Putamen (tissue), 1 donor: Measurements from ENCODE around the gene PRSS33.

Source experiments
- DNase-seq: peaks from one replicate; pipeline ENCODE4 v3.0.0-alpha.2; 2016; ENCODE audit warnings: low spot score

PRSS33 gene

GRCh38 chr16:2739625-2740430, 47.5 kb downstream of the PRSS33 start:
- no peak for DNase-seq

DNA sequence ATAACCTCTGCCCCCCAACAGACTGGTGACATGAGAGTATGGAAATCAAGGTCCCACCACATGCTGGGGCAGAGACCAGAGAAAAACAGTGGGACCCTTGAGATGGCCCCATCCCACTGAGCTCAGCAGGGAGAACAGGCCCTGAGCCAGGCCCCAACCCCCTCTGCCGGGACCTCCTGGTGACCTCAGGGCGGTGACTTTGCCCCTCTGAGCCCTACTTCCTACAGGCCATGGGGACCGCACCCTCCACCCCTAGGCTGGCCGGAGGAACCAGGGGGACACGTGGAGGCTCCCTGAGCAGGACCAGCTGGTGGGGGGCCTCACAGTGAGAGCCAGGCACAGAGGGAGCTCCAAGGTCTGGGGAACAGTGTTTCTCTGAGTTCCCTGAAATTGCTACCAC, 48.7 kb downstream of the PRSS33 start:
- DNase-seq = no peak

GRCh38 chr16:2737895-2738418, 49.4 kb downstream of the PRSS33 start:
- DNase-seq = no peak

- no peak for DNase-seq
Measured at GRCh38 chr16:2737238-2737605, 50.1 kb downstream of the PRSS33 start.

DNA sequence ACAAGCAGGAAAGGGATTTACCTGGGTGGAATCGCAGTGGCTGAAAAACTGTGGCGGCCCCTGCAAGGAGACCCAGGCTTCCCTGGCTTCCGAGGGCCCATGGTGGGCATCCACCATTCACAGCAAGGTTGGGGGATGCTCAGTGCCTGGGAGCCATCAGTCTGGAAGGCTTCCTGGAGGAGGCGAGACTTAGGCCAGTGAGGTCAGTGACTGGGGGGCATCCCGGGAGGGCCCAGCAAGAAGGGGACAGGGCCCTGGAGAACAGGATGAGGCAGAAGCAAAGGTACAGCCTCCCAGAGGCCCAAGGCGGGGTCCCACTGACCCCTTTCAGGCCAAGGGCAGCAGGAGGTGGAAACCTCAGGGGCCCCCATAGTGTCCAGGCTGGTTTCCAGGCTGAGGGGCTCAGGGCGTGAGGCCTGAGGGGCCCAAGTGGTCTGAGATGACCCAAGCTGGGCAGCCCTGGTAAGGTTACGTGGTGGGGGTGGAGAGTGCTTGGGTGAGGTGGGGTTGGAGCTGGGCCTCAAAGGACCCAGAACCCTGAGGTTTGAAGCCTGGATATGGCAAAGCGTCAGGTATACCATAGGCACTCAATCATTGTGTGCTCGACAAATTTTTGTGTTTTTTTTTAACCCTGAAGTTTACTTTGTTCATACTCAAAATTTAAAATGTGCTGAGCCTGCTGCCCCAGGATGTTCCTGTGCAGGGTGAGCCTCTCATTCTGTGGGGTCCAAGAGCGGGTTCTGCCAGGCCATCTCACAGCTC, 50.7 kb downstream of the PRSS33 start:
- DNase-seq = no peak

- DNase-seq = no peak
Measured at GRCh38 chr16:2734844-2735515, 52.4 kb downstream of the PRSS33 start.
